ENCODE results near the gene VAV1. TPM values are rescaled to one million over a fixed set of nuclear protein-coding genes. Genes with fewer than 3 reads are reported as not detected.

The VAV1 gene
- total RNA-seq, 1 donor from 2014 or later = 1.8 TPM

DNA sequence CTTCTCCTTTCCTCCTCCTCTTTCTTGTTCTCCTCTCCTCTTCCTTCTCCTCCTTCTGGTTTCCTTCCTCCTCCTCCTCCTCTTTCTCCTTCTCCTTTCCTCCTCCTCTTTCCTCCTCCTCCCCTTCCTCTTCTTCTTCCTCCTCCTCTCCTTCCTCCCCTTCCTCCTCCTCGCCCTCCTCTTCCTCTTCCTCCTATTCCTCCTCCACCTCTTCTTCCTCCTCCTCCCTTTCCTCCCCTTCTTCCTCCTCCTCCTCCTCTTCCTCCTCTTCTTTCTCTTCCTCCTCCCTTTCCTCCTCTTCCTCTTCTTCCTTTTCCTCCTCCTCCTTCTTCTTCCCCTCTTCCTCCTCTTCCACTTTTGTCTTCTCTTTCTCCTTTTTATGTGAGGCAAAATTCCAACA lies 59.9 kb downstream of the VAV1 start:
- intact Hi-C loops (cut with micrococcal nuclease) = no loop called here
- H3K36me3 ChIP-seq = no peaks in the 10 kb centered on the region
- H3K27ac ChIP-seq (replicated peaks) = no peak overlapping the region
- H3K27me3 ChIP-seq (ENCODE audit: low read depth) = peaks cover 47% of the 10 kb centered on the region
- H3K4me1 ChIP-seq = no peaks in the 10 kb centered on the region
- H3K9me3 ChIP-seq (replicated peaks) = peaks cover 5% of the 10 kb centered on the region
- H3K4me3 ChIP-seq = no peak overlapping the region
- TF ChIP-seq, protein P1, sequence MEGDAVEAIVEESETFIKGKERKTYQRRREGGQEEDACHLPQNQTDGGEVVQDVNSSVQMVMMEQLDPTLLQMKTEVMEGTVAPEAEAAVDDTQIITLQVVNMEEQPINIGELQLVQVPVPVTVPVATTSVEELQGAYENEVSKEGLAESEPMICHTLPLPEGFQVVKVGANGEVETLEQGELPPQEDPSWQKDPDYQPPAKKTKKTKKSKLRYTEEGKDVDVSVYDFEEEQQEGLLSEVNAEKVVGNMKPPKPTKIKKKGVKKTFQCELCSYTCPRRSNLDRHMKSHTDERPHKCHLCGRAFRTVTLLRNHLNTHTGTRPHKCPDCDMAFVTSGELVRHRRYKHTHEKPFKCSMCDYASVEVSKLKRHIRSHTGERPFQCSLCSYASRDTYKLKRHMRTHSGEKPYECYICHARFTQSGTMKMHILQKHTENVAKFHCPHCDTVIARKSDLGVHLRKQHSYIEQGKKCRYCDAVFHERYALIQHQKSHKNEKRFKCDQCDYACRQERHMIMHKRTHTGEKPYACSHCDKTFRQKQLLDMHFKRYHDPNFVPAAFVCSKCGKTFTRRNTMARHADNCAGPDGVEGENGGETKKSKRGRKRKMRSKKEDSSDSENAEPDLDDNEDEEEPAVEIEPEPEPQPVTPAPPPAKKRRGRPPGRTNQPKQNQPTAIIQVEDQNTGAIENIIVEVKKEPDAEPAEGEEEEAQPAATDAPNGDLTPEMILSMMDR (IDR thresholded peaks at IDR 0.05; ENCODE audit: borderline replicate concordance) = no peak
- DNase-seq = no peak

DNA sequence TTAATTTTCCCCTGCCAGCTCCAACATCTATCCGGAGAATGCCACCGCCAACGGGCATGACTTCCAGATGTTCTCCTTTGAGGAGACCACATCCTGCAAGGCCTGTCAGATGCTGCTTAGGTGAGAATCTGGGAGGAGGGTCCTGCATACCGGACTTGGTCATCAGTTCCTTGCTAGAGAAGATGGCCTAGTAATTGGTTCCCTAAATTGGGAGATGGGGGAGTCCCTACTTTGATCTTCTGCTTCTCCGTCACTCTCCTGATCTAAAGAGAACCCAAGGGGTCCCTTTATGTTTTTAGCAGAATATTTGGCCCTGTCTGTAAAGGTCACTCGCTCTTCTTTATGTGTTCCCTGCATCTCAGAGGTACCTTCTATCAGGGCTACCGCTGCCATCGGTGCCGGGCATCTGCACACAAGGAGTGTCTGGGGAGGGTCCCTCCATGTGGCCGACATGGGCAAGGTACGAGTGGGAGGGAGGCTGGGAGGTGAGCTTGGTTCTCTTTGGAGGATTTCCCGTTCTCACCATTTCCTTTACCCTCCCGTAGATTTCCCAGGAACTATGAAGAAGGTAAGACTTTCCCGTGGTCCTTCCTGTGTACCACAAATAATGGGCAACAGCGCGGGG lies 60.8 kb downstream of the VAV1 start:
- H3K9me3 ChIP-seq (replicated peaks) = peaks cover 5% of the 10 kb centered on the region

DNA sequence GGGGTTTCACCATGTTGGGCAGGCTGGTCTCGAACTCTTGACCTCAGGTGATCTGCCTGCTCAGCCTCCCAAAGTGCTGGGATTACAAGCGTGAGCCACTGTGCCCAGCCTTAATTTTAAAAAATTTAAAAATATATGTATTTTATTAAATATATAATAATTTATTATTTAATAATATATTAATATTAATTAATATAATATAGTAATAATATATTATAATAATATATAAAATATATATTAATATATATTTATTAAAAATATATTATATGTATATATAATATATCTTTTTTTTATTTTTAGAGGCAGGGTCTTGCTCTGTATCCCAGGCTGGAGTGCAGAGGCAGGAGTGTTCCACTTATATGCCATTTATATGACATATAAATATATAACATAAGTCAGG lies 61.9 kb downstream of the VAV1 start:
- no peak for DNase-seq
- Histone ChIP-seq H3K36me3 (no peaks in the 10 kb centered on the region), H3K9me3 (replicated peaks) (peaks cover 5% of the 10 kb centered on the region), H3K4me3 (no peak overlapping the region), H3K27me3 (ENCODE audit: low read depth) (peaks cover 27% of the 10 kb centered on the region), H3K27ac (replicated peaks) (no peak overlapping the region), H3K4me1 (no peaks in the 10 kb centered on the region)
- intact Hi-C loops (cut with micrococcal nuclease) = no loop called here
- TF ChIP-seq, protein P1 (IDR thresholded peaks at IDR 0.05; ENCODE audit: borderline replicate concordance) = no peak

More for the DNA sequence above, 60.8 kb downstream of the VAV1 start:
- peaks cover 38% of the 10 kb centered on the region for H3K27me3 ChIP-seq (ENCODE audit: low read depth)
- TF ChIP-seq, protein P1 (IDR thresholded peaks at IDR 0.05; ENCODE audit: borderline replicate concordance) = no peak
- H3K4me3 ChIP-seq = no peak overlapping the region
- H3K36me3 ChIP-seq = no peaks in the 10 kb centered on the region
- DNase-seq = no peak
- H3K4me1 ChIP-seq = no peaks in the 10 kb centered on the region
- intact Hi-C loops (cut with micrococcal nuclease) = no loop called here
- no peak overlapping the region for H3K27ac ChIP-seq (replicated peaks)

DNA sequence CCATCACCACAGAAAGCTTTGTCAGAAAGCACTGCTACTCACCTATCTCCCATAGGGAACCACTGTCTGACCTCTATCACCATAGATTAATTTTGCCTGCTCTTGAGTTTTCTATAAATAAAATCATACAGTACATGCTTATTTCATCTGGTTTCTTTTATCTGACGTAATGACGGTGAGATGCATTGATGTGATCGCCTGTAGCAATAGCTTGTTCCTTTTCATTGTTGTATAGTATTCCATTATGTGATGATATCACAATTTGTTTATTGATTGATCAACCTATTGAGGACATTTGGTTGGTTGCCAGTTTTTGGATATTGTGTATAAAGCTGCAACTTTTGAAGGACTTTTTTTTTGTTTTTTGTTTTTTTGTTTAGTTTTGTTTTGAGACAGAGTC lies 63.0 kb downstream of the VAV1 start:
- intact Hi-C loops (cut with micrococcal nuclease) = no loop called here
- no peak overlapping the region for H3K4me3 ChIP-seq
- no peaks in the 10 kb centered on the region for H3K36me3 ChIP-seq
- DNase-seq = no peak
- peaks cover 26% of the 10 kb centered on the region for H3K27me3 ChIP-seq (ENCODE audit: low read depth)
- H3K9me3 ChIP-seq (replicated peaks) = peaks cover 5% of the 10 kb centered on the region
- H3K4me1 ChIP-seq = no peaks in the 10 kb centered on the region
- TF ChIP-seq, protein P1 (IDR thresholded peaks at IDR 0.05; ENCODE audit: borderline replicate concordance) = no peak
- H3K27ac ChIP-seq (replicated peaks) = no peak overlapping the region

DNA sequence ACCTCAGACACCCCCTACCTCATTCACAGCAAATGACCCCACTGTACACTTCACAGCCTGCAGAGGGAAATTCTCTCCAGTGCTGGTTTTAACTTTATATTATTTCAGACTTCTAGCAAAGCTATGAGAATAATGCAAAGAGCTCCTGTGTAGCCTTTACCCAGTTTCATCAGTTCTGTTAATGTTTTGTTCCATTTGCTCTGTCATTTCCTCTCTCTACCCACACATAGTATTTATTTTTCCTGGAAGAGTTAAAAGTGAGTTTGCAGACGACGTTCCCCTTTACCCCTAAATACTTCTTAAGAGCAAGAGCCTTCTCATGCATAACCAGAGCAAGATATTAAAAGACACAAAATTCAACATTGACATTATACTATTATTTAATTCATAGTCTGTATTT lies 65.0 kb downstream of the VAV1 start:
- DNase-seq = no peak
- Histone ChIP-seq H3K4me3 (no peak overlapping the region), H3K27ac (replicated peaks) (no peak overlapping the region), H3K9me3 (replicated peaks) (peaks cover 5% of the 10 kb centered on the region), H3K36me3 (no peaks in the 10 kb centered on the region), H3K27me3 (ENCODE audit: low read depth) (peaks cover 26% of the 10 kb centered on the region), H3K4me1 (no peaks in the 10 kb centered on the region)
- intact Hi-C loops (cut with micrococcal nuclease) = no loop called here
- TF ChIP-seq, protein P1 (IDR thresholded peaks at IDR 0.05; ENCODE audit: borderline replicate concordance) = no peak
